ENCODE measurements around the gene ARRDC3.

GRCh38 chr5:91407204-91407603 lies 24.1 kb upstream of the ARRDC3 start:
- no peak for TF ChIP-seq CTCF (IDR thresholded peaks at IDR 0.05)
- TF ChIP-seq REST (IDR thresholded peaks at IDR 0.05; ENCODE audit: insufficient read depth in 1 of 2, low read depth in 2 of 2, low read length in 1 of 2), result no peak
- TF ChIP-seq POLR2AphosphoS5 (IDR thresholded peaks at IDR 0.05; ENCODE audit: low read depth, low read length), result no peak
